Left lung (tissue), 10 donors: ENCODE results near the gene QSOX2. TPM values are rescaled to one million over a fixed set of nuclear protein-coding genes. Genes with fewer than 3 reads are reported as not detected.
A peak's percentile ranks its signal among the peaks of the same experiment; 100 is the strongest.

ENCODE experiments used
- ATAC-seq: fragments of 200-7000 bp; cut with Tn5 transposase; one replicate; pipeline ENCODE4 v1.9.1; 2020; ENCODE audit warnings: moderate library complexity
- DNase-seq, 4 donors: peaks; one replicate each; pipeline ENCODE4 v3.0.0-alpha.2; 2013 to 2020
- H3K27ac ChIP-seq, 2 donors: fragments of 200-600 bp; sonication (generic) in 1 of 2; one replicate each; pipeline versions ENCODE4 v1.5.0 to v1.8.0; 2020 to 2021
- H3K27me3 ChIP-seq, 2 donors: fragments of 200-600 bp; sonication (generic) in 1 of 2; one replicate each; pipeline versions ENCODE4 v1.5.0 to v1.8.0; 2020 to 2021
- H3K36me3 ChIP-seq, 2 donors: fragments of 200-600 bp; sonication (generic) in 1 of 2; one replicate each; pipeline versions ENCODE4 v1.5.0 to v1.8.0; 2020 to 2021
- H3K4me1 ChIP-seq, 2 donors: fragments of 200-600 bp; one replicate each; pipeline ENCODE4 v1.8.0; 2021
- H3K4me3 ChIP-seq, 2 donors: fragments of 200-600 bp; sonication (generic) in 1 of 2; one replicate each; pipeline versions ENCODE4 v1.5.0 to v1.8.0; 2020 to 2021; ENCODE audit warnings: mild to moderate bottlenecking in 1 of 2
- H3K9me3 ChIP-seq, 2 donors: fragments of 200-600 bp; sonication (generic) in 1 of 2; one replicate each; pipeline versions ENCODE4 v1.5.0 to v1.8.0; 2020 to 2021
- intact Hi-C, 2 donors: fragments of 100-400 bp; cut with DNase I; formaldehyde crosslinking; loops; one replicate each; pipeline versions ENCODE4 v1.11.2 to v1.14.2; 2022
- polyA plus RNA-seq, 6 donors: library from polyadenylated mRNA; unstranded; fragments of 120-200 nt; gene quantifications; one replicate each; pipeline ENCODE4 v1.2.1, GENCODE V29; 2013; ENCODE audit not compliant: insufficient read length in 6 of 6
- total RNA-seq, 2 donors: library from RNA; stranded (reverse); fragmentation: NEBNext Ultra II Directional; extraction: Animal tissue kit (Norgen Biotek cat#: 25700); gene quantifications; one replicate each; pipeline ENCODE4 v1.2.1, GENCODE V29; 2021
- TF ChIP-seq, protein P1 (sequence below), 2 donors: fragments of 200-600 bp; sonication (generic) in 1 of 2; IDR thresholded peaks; one replicate each; pipeline versions ENCODE4 v1.5.0 to v1.8.0; 2021; ENCODE audit warnings: antibody characterized with exemption in 2 of 2
- donor health status: DM: no; HTN: yes; CAD: no.
- donor health status: DM: no; HTN: no; CAD: no.

The QSOX2 gene
- total and polyA plus RNA-seq, 8 donors = 9.5 to 15.4 (median 12.0) TPM

DNA sequence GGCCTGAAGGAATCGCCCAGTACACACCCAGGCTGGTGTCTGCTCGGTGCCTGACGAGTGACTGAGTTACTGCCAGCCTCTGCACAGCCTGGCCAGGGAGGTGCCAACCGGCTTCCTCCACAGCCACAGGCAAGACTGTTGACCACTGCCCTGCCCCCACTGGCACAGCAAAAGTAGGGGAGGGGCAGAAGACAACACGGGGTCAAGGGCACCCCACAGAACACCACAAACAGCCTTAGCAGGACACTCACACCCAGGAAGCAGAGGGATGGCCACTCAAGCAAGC lies 40.0 kb downstream of the QSOX2 start:
- intact Hi-C loops = no loop called here
- H3K4me3 ChIP-seq = no peak overlapping the region
- H3K27me3 ChIP-seq = peaks cover 46 to 52% of the 10 kb centered on the region in 2 donors
- no peak for ATAC-seq
- H3K4me1 ChIP-seq = no peaks in the 10 kb centered on the region
- no peak overlapping the region for H3K27ac ChIP-seq
- H3K9me3 ChIP-seq = no peaks in the 10 kb centered on the region
- peaks cover 0 to 32% of the 10 kb centered on the region in 2 donors for H3K36me3 ChIP-seq
- DNase-seq = no peak
- TF ChIP-seq, protein P1, sequence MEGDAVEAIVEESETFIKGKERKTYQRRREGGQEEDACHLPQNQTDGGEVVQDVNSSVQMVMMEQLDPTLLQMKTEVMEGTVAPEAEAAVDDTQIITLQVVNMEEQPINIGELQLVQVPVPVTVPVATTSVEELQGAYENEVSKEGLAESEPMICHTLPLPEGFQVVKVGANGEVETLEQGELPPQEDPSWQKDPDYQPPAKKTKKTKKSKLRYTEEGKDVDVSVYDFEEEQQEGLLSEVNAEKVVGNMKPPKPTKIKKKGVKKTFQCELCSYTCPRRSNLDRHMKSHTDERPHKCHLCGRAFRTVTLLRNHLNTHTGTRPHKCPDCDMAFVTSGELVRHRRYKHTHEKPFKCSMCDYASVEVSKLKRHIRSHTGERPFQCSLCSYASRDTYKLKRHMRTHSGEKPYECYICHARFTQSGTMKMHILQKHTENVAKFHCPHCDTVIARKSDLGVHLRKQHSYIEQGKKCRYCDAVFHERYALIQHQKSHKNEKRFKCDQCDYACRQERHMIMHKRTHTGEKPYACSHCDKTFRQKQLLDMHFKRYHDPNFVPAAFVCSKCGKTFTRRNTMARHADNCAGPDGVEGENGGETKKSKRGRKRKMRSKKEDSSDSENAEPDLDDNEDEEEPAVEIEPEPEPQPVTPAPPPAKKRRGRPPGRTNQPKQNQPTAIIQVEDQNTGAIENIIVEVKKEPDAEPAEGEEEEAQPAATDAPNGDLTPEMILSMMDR (IDR thresholded peaks at IDR 0.05) = no peak

DNA sequence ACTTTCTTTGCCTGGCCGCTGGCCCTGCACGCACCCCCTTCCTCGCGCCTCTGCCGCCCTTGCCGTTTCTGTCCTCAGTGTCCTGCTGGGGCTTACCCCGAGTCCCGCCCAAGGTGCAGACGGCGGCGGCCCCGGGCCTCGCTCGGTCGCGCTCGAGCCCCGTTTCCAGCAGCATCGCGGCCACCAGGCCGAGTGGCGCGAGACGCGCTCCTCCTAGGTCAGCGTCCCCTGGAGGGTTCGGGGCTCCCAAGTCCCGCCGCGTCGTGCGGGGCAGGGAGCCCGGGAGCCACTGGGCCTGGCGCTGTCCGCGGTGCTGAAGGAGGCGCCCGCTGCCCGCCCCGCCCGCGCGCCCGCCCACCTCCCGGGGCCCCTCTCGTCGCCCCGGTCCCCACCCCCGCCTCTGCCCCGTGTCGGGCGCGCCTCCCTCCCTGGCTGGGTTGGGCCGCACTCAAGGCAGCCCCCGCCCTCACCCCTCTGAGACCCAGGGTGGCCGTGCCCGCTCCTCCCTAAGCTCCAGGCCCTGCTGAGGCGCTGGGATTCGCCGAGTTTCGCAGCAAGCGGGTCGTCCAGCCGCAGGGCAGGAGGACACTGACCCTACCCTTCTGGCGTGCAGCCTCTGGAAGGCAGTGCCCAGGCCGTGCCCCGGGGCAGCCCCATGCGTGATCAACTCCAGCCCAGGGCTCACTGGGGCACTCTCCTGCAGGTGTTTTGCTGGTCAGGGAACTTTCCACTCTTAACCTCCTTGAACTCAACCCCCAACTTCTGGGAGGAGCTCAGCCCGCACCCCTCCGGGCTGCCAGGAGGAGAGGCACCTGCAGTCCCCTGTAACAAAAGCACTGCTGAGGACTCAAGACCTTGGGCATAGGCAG lies 40.5 kb downstream of the QSOX2 start, which contains the start of gene LHX3:
Gene LHX3 (minus strand): TSS at position 291 of the 869 bp plus-strand sequence. CDS start 116 bp downstream, at position 175.
- TF ChIP-seq, protein P1 (IDR thresholded peaks at IDR 0.05) = no peak
- H3K4me1 ChIP-seq = no peaks in the 10 kb centered on the region
- ATAC-seq (peak; percentile 75), DNase-seq (peak in 2 of 4 donors; percentile 13 to 39)
- H3K36me3 ChIP-seq = peaks cover 0 to 26% of the 10 kb centered on the region in 2 donors
- H3K9me3 ChIP-seq = no peaks in the 10 kb centered on the region
- intact Hi-C loops = no loop called here
- no peak within 1 kb of the TSS for H3K4me3 ChIP-seq
- peaks cover 52 to 58% of the 10 kb centered on the region in 2 donors for H3K27me3 ChIP-seq
- no peak within 1 kb of the TSS for H3K27ac ChIP-seq

DNA sequence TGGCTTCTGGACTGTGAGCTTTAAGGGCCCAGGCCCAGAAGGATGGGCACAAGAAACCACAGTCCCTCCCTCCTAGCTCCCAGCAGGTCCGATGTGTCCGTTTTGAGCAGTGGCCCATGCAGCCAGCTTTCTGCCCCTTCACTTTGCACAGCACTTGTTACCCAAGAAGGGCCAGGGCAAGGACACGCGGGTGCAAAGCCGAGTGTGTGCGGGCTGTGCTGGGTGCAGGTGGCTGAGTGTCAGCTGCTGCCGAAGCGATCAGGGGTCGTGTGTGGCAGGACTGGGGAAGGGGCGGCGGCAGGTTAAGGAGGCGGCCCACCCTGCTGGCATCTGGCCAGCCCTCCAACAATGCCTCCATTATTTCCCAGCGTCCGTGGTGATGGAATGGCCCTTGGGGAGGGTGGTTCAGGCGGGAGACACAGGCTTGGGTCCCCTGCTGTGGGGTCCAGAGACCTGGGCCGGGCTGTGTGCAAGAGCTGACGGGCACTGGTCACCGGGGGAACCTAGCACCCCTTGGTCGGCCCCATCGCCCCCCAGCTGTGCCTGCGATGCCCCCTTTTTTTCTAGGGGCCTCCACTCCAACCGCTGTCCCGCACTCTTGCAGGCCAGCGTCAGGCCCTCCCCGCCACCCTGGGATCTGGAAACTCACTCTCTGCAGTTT lies 41.3 kb downstream of the QSOX2 start:
- Histone ChIP-seq H3K36me3 (peaks cover 0 to 20% of the 10 kb centered on the region in 2 donors), H3K9me3 (no peaks in the 10 kb centered on the region), H3K4me3 (no peak overlapping the region), H3K27me3 (peaks cover 60 to 66% of the 10 kb centered on the region in 2 donors), H3K4me1 (no peaks in the 10 kb centered on the region), H3K27ac (no peak overlapping the region)
- TF ChIP-seq, protein P1 (IDR thresholded peaks at IDR 0.05) = no peak
- no peak for ATAC-seq
- no peak for DNase-seq
- intact Hi-C loops = no loop called here

DNA sequence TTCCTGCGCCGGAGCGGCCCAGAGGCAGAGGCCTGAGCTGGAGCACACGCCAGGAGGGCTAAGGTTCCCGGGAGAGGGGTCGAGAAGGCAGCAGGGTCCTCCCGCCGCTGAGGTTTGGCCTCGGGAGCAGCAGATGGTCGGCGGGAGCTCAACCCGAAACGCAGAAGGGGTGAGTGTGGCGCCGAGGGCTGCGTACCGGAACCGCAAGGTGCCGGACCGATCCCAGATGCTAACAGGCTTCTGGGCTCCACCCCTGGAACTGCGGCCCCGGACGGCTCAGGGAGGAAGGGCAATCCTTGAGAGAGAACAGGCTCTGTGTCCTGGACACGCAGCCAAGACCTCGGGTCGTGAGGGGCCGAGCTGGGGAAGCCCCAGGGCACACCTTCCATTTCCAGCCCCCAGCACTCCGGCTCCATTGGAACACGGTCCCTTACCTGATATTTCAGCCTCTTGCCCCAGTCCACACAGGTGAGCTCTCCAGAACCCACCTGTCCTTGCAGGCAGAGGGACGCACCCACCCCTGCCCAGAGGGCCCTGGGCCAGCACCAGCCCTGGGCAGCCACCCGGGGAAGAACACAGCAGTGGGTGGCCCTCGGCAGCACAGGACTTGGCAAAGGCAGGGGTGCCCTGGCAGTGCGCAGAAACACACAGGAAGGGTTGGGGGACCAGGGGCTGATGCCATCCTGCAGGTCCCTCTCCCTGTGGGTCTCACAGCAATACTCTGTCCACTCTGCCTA lies 42.0 kb downstream of the QSOX2 start:
- Histone ChIP-seq H3K36me3 (peaks cover 0 to 13% of the 10 kb centered on the region in 2 donors), H3K4me1 (no peaks in the 10 kb centered on the region), H3K9me3 (no peaks in the 10 kb centered on the region), H3K27me3 (peaks cover 67 to 73% of the 10 kb centered on the region in 2 donors), H3K4me3 (no peak overlapping the region), H3K27ac (no peak overlapping the region)
- DNase-seq = no peak
- no peak for ATAC-seq
- TF ChIP-seq, protein P1 (IDR thresholded peaks at IDR 0.05) = no peak
- intact Hi-C loops = no loop called here
